ENCODE measurements around the gene ELAPOR2. TPM values are rescaled to one million over a fixed set of nuclear protein-coding genes. Genes with fewer than 3 reads are reported as not detected.

ELAPOR2 gene
- total and polyA plus RNA-seq, 11 donors, result 0.80 to 9.9 (median 3.9) TPM

- DNase-seq (no peak), ATAC-seq (no peak)
- Histone ChIP-seq H3K4me1 (no peaks in the 10 kb centered on the region), H3K4me3 (no peak overlapping the region), H3K27me3 (no peaks in the 10 kb centered on the region), H3K9me3 (no peaks in the 10 kb centered on the region), H3K36me3 (no peaks in the 10 kb centered on the region), H3K27ac (no peak overlapping the region)
- WGBS, 4 donors, result 69 to 77% (median 73%) methylated on average over 2 of the region's 2 CpGs
- no peak for TF ChIP-seq POLR2A (IDR thresholded peaks at IDR 0.05)
- TF ChIP-seq CTCF (IDR thresholded peaks at IDR 0.05), result no peak
- intact Hi-C loops (cut with DNase I), result loop anchor here in 2 of 10 donors (10.0 kb wide), 2 partner anchors 59 to 69 kb away; no protein-coding TSS in a partner anchor
Measured at GRCh38 chr7:87075671-87076404, 16.4 kb upstream of the ELAPOR2 start.

- no peak overlapping the region for H3K4me3 ChIP-seq
- TF ChIP-seq POLR2A (IDR thresholded peaks at IDR 0.05), result no peak
- no peak for TF ChIP-seq CTCF (IDR thresholded peaks at IDR 0.05)
- peaks cover 0 to 3% (median 0%) of the 10 kb centered on the region in 12 donors for H3K9me3 ChIP-seq
- ATAC-seq (no peak), DNase-seq (no peak)
- H3K27me3 ChIP-seq, result no peaks in the 10 kb centered on the region
- no peak overlapping the region for H3K27ac ChIP-seq
- no peaks in the 10 kb centered on the region for H3K36me3 ChIP-seq
- intact Hi-C loops (cut with DNase I), result loop anchor here in 1 of 10 donors (10.0 kb wide), 1 partner anchor 157 kb away; no protein-coding TSS in a partner anchor
- H3K4me1 ChIP-seq, result no peaks in the 10 kb centered on the region
Measured at GRCh38 chr7:87067788-87068187, 8.3 kb upstream of the ELAPOR2 start.

GRCh38 chr7:87060288-87060537, 759 bp upstream of the ELAPOR2 start:
- TF ChIP-seq CTCF (IDR thresholded peaks at IDR 0.05), result no peak
- TF ChIP-seq POLR2A (IDR thresholded peaks at IDR 0.05), result no peak
- Histone ChIP-seq H3K27ac (peak overlapping the region in 4 of 12 donors; percentile 16 to 62 (median 42)), H3K4me3 (peak overlapping the region in 10 of 12 donors; percentile 43 to 88 (median 66)), H3K4me1 (peaks cover 0 to 36% (median 11%) of the 10 kb centered on the region in 12 donors), H3K36me3 (no peaks in the 10 kb centered on the region), H3K27me3 (peaks cover 0 to 13% (median 0%) of the 10 kb centered on the region in 9 donors), H3K9me3 (peaks cover 0 to 3% (median 0%) of the 10 kb centered on the region in 12 donors)
- intact Hi-C loops (cut with DNase I), result loop anchor here in 1 of 10 donors (10.0 kb wide), 1 partner anchor 165 kb away; no protein-coding TSS in a partner anchor
- DNase-seq (no peak), ATAC-seq (no peak)
- 53 to 66% (median 61%) methylated on average over 2 of the region's 2 CpGs for WGBS, 4 donors

- Histone ChIP-seq H3K4me3 (peak overlapping the region; percentile 39 to 88 (median 66)), H3K27ac (peak overlapping the region in 8 of 12 donors; percentile 10 to 53 (median 38)), H3K9me3 (peaks cover 0 to 3% (median 0%) of the 10 kb centered on the region in 12 donors), H3K27me3 (peaks cover 0 to 13% (median 0%) of the 10 kb centered on the region in 9 donors), H3K4me1 (peaks cover 0 to 36% (median 11%) of the 10 kb centered on the region in 12 donors), H3K36me3 (no peaks in the 10 kb centered on the region)
- WGBS, 4 donors, result 0 to 2% (median 1%) methylated on average over 18 to 40 of the region's 40 CpGs
- DNase-seq, result peak in 3 of 5 donors; percentile 16 to 56 (median 19)
- intact Hi-C loops (cut with DNase I), result loop anchor here in 8 of 10 donors (2.0 to 10.0 kb wide), 12 partner anchors 86 to 178 kb away; partner anchors contain the start of genes DMTF1 (in 5 of the 8) and TMEM243 (in 1 of the 8)
- TF ChIP-seq POLR2A (IDR thresholded peaks at IDR 0.05) (no peak), CTCF (IDR thresholded peaks at IDR 0.05) (no peak)
- peak in 3 of 4 donors; percentile 15 to 25 (median 24) for ATAC-seq
Measured at GRCh38 chr7:87058744-87059524, 520 bp downstream of the ELAPOR2 start.
